Osteocyte (in vitro differentiated cells): ENCODE results near the gene SAYSD1. TPM values are rescaled to one million over a fixed set of nuclear protein-coding genes. Genes with fewer than 3 reads are reported as not detected.

Experiments used
- DNase-seq: peaks from one replicate; pipeline ENCODE4 v3.0.0; 2021; ENCODE audit warnings: mixed read lengths; ENCODE audit not compliant: unreplicated experiment; ENCODE audit errors: extremely low spot score
- H3K27ac Mint-ChIP-seq: one replicate; pipeline ENCODE4 v1.8.0; 2021; ENCODE audit warnings: mild to moderate bottlenecking, mixed read lengths; ENCODE audit not compliant: unreplicated experiment
- H3K27me3 Mint-ChIP-seq: one replicate; pipeline ENCODE4 v1.8.0; 2021; ENCODE audit warnings: mixed read lengths; ENCODE audit not compliant: unreplicated experiment
- H3K36me3 Mint-ChIP-seq: one replicate; pipeline ENCODE4 v1.8.0; 2021; ENCODE audit warnings: mixed read lengths; ENCODE audit not compliant: unreplicated experiment
- H3K4me1 Mint-ChIP-seq: one replicate; pipeline ENCODE4 v1.8.0; 2021; ENCODE audit warnings: mixed read lengths; ENCODE audit not compliant: unreplicated experiment
- H3K4me3 Mint-ChIP-seq: one replicate; pipeline ENCODE4 v1.8.0; 2021; ENCODE audit warnings: mild to moderate bottlenecking, moderate library complexity, mixed read lengths; ENCODE audit not compliant: unreplicated experiment
- H3K9me3 Mint-ChIP-seq: one replicate; pipeline ENCODE4 v1.8.0; 2021; ENCODE audit warnings: mixed read lengths; ENCODE audit not compliant: unreplicated experiment
- CTCF ChIP-seq: fragments of 200-600 bp; sonication (generic); IDR thresholded peaks from 2 replicates; pipeline ENCODE4 v1.5.0; 2021; ENCODE audit warnings: antibody characterized with exemption, mild to moderate bottlenecking, moderate library complexity
- total RNA-seq: library from RNA; stranded (reverse); gene quantifications from 2 replicates; pipeline ENCODE4 v1.2.1, GENCODE V29; 2021

The SAYSD1 gene
- total RNA-seq, 1 donor from 2014 or later, result 17.6 TPM

GRCh38 chr6:39102071-39102820 lies 12.7 kb downstream of the SAYSD1 start:
- H3K9me3 Mint-ChIP-seq, result no peaks in the 10 kb centered on the region
- no peaks in the 10 kb centered on the region for H3K4me1 Mint-ChIP-seq
- no peak for DNase-seq
- H3K27me3 Mint-ChIP-seq, result no peaks in the 10 kb centered on the region
- H3K27ac Mint-ChIP-seq, result no peak overlapping the region
- H3K36me3 Mint-ChIP-seq, result peaks cover 20% of the 10 kb centered on the region
- no peak for TF ChIP-seq CTCF
- no peak overlapping the region for H3K4me3 Mint-ChIP-seq

- H3K4me1 Mint-ChIP-seq, result no peaks in the 10 kb centered on the region
- H3K36me3 Mint-ChIP-seq, result peaks cover 13% of the 10 kb centered on the region
- H3K4me3 Mint-ChIP-seq, result no peak overlapping the region
- H3K27ac Mint-ChIP-seq, result no peak overlapping the region
- no peak for TF ChIP-seq CTCF
- no peak for DNase-seq
- H3K27me3 Mint-ChIP-seq, result peaks cover 3% of the 10 kb centered on the region
- H3K9me3 Mint-ChIP-seq, result no peaks in the 10 kb centered on the region
Measured at GRCh38 chr6:39100358-39100757, 14.6 kb downstream of the SAYSD1 start.

GRCh38 chr6:39095578-39095977 lies 19.4 kb downstream of the SAYSD1 start:
- no peak for DNase-seq
- H3K36me3 Mint-ChIP-seq, result peaks cover 2% of the 10 kb centered on the region
- H3K4me1 Mint-ChIP-seq, result no peaks in the 10 kb centered on the region
- no peak overlapping the region for H3K27ac Mint-ChIP-seq
- TF ChIP-seq CTCF, result no peak
- no peak overlapping the region for H3K4me3 Mint-ChIP-seq
- no peaks in the 10 kb centered on the region for H3K9me3 Mint-ChIP-seq
- H3K27me3 Mint-ChIP-seq, result peaks cover 24% of the 10 kb centered on the region

GRCh38 chr6:39093149-39093708 lies 21.8 kb downstream of the SAYSD1 start:
- Mint-ChIP-seq H3K27me3 (peaks cover 28% of the 10 kb centered on the region), H3K4me1 (no peaks in the 10 kb centered on the region), H3K36me3 (no peaks in the 10 kb centered on the region), H3K27ac (no peak overlapping the region), H3K4me3 (no peak overlapping the region), H3K9me3 (no peaks in the 10 kb centered on the region)
- no peak for DNase-seq
- no peak for TF ChIP-seq CTCF

GRCh38 chr6:39092124-39092523 lies 22.9 kb downstream of the SAYSD1 start:
- TF ChIP-seq CTCF, result no peak
- H3K4me3 Mint-ChIP-seq, result no peak overlapping the region
- H3K27ac Mint-ChIP-seq, result no peak overlapping the region
- H3K9me3 Mint-ChIP-seq, result no peaks in the 10 kb centered on the region
- DNase-seq, result no peak
- no peaks in the 10 kb centered on the region for H3K36me3 Mint-ChIP-seq
- H3K4me1 Mint-ChIP-seq, result no peaks in the 10 kb centered on the region
- peaks cover 28% of the 10 kb centered on the region for H3K27me3 Mint-ChIP-seq
